Stomach (tissue), 9 donors: ENCODE results near the gene BCL2A1. TPM values are rescaled to one million over a fixed set of nuclear protein-coding genes. Genes with fewer than 3 reads are reported as not detected.

Experiments
- DNase-seq, 2 donors: peaks; one replicate each; pipeline versions ENCODE4 v3.0.0 to v3.0.0-alpha.2; 2013 to 2019
- H3K27ac ChIP-seq, 5 donors: fragments of 200-600 bp in 4 of 5; sonication (generic) in 4 of 5; one replicate each; pipeline ENCODE4 v1.5.1; 2013 to 2019; ENCODE audit warnings: mild to moderate bottlenecking in 1 of 5, moderate library complexity in 1 of 5
- H3K27me3 ChIP-seq, 3 donors: fragments of 200-600 bp; sonication (generic); one replicate each; pipeline ENCODE4 v1.5.1; 2017 to 2019; ENCODE audit warnings: mixed run types in 1 of 3
- H3K36me3 ChIP-seq, 4 donors: fragments of 200-600 bp; sonication (generic); 1 replicate in 3 of 4; 2 replicates in 1 of 4; pipeline ENCODE4 v1.5.1; 2016 to 2019
- H3K4me1 ChIP-seq, 4 donors: fragments of 200-600 bp; sonication (generic); one replicate each; pipeline ENCODE4 v1.5.1; 2016 to 2019
- H3K4me3 ChIP-seq, 4 donors: fragments of 200-600 bp; sonication (generic) in 3 of 4; one replicate each; pipeline ENCODE4 v1.5.1; 2016 to 2019; ENCODE audit warnings: mild to moderate bottlenecking in 1 of 4
- H3K9me3 ChIP-seq, 4 donors: fragments of 200-600 bp; sonication (generic); one replicate each; pipeline ENCODE4 v1.5.1; 2016 to 2019
- EP300 ChIP-seq: sonication (generic); formaldehyde crosslinking; IDR thresholded peaks from one replicate; pipeline ENCODE4 v1.6.1; 2017; ENCODE audit warnings: antibody characterized with exemption
- POLR2A ChIP-seq, 4 donors: fragments of 450-650 bp; IDR thresholded peaks; one replicate each; pipeline ENCODE4 v1.6.1; 2016; ENCODE audit warnings: antibody characterized with exemption in 4 of 4, control low read depth in 2 of 4, mild to moderate bottlenecking in 1 of 4, moderate library complexity in 1 of 4
- POLR2AphosphoS5 ChIP-seq, 3 donors: sonication (generic); formaldehyde crosslinking; IDR thresholded peaks; one replicate each; pipeline ENCODE4 v1.6.1; 2016; ENCODE audit warnings: antibody characterized with exemption in 3 of 3
- WGBS, 5 donors: extraction: QIAGEN DNeasy Blood & Tissue Kit in 3 of 5; methylation state at CpG; one replicate each; pipeline versions ENCODE4 v1.1.5 to v1.1.7; 2013 to 2018; 5-methylcytosine and 5-hydroxymethylcytosine counted together
- intact Hi-C: fragments of 100-400 bp; cut with DNase I; formaldehyde crosslinking; loops from one replicate; pipeline ENCODE4 v1.15.1; 2023; ENCODE audit warnings: low total_unique reads
- polyA plus RNA-seq, 3 donors: library from polyadenylated mRNA; stranded (reverse); fragments of 200-250 nt; gene quantifications; one replicate each; pipeline ENCODE4 v1.2.3, GENCODE V29; 2013
- total RNA-seq, 5 donors: library from RNA; depleted of rRNA; stranded (reverse); fragments of >200 nt; gene quantifications; one replicate each; pipeline versions ENCODE4 v1.1.0 to v1.2.3, GENCODE V29; 2014 to 2016
- TF ChIP-seq, protein P1 (sequence below), 7 experiments: fragments of 450-650 bp in 4 of 7; fragments of 200-600 bp in 3 of 7; sonication (generic) in 3 of 7; IDR thresholded peaks; one replicate each; pipeline ENCODE4 v1.5.1; 2016 to 2019; ENCODE audit warnings: antibody characterized with exemption in 7 of 7, control low read depth in 2 of 7, mild to moderate bottlenecking in 1 of 7
- donor health status: healthy with polysubstance abuse.
- donor health status: Bipolar disorder and iron deficiency.
- donor health status: healthy.

The BCL2A1 gene
- total and polyA plus RNA-seq, 8 donors, result 0.87 to 29.4 (median 4.1) TPM; not detected in 2

DNA sequence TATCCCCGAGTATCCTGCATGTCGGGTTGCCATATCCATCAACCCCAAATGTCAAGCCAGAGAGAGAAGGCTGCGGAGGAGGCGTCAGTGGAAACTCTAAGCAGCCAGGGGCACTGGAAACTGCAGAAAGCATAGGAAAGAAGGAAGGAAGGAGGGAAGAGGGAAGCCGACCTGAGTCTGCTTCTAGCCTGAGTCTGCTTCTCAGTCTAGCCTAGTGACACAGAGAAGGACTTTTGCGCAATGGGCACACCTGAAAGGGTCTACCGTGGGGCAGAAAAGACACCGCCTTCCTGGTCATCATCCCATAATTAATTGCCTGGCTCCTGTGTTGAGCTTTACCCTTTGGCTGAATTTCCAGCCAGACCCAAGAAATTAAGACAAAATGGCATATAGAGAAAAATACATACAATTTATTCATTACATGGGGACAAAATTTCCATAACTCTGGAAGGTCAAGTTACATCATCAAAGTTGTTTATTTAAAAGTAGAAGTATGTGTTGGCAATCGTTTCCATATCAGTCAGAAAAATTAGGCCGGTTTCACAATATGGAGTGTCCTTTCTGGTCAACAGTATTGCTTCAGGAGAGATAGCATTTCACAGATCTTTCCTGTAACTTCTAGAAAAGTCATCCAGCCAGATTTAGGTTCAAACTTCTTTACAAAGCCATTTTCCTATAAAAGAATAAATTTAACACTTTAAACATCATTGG, 10.3 kb downstream of the BCL2A1 start:
- H3K27ac ChIP-seq, result peak overlapping the region in 2 of 5 donors; percentile 8 to 27
- no peaks in the 10 kb centered on the region for H3K27me3 ChIP-seq
- no peaks in the 10 kb centered on the region for H3K36me3 ChIP-seq
- H3K4me1 ChIP-seq, result peaks cover 0 to 7% (median 0%) of the 10 kb centered on the region in 4 donors
- no peak overlapping the region for H3K4me3 ChIP-seq
- DNase-seq, result no peak
- intact Hi-C loops, result no loop called here
- TF ChIP-seq, protein P1, sequence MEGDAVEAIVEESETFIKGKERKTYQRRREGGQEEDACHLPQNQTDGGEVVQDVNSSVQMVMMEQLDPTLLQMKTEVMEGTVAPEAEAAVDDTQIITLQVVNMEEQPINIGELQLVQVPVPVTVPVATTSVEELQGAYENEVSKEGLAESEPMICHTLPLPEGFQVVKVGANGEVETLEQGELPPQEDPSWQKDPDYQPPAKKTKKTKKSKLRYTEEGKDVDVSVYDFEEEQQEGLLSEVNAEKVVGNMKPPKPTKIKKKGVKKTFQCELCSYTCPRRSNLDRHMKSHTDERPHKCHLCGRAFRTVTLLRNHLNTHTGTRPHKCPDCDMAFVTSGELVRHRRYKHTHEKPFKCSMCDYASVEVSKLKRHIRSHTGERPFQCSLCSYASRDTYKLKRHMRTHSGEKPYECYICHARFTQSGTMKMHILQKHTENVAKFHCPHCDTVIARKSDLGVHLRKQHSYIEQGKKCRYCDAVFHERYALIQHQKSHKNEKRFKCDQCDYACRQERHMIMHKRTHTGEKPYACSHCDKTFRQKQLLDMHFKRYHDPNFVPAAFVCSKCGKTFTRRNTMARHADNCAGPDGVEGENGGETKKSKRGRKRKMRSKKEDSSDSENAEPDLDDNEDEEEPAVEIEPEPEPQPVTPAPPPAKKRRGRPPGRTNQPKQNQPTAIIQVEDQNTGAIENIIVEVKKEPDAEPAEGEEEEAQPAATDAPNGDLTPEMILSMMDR (IDR thresholded peaks at IDR 0.05), result no peak
- no peak for TF ChIP-seq EP300
- TF ChIP-seq POLR2A (IDR thresholded peaks at IDR 0.05), result no peak
- no peak for TF ChIP-seq POLR2AphosphoS5 (IDR thresholded peaks at IDR 0.05)
- WGBS, 5 donors, result 73 to 80% (median 76%) methylated on average over 10 of the region's 10 CpGs
- H3K9me3 ChIP-seq, result no peaks in the 10 kb centered on the region

DNA sequence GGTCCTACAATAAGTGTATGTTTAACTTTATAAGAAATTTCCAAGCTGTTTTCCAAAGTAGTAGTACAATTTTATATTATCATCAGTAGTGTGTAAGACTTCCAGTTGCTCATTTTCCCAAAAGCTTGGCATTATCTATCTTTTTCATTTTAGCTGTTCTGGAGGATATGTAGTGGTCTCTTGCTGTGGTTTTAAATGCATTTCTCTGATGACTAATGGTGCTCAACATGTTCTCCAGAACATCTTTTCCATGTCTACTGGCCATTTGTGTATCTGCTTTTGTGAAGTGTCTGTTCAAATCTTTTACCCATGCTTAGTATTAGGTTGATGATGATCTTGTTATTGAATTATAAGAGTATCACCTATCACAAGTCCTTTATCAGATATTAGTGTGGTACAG, 13.3 kb downstream of the BCL2A1 start:
- no peak for DNase-seq
- no peak overlapping the region for H3K27ac ChIP-seq
- intact Hi-C loops, result no loop called here
- H3K36me3 ChIP-seq, result no peaks in the 10 kb centered on the region
- peaks cover 0 to 7% (median 0%) of the 10 kb centered on the region in 4 donors for H3K4me1 ChIP-seq
- H3K27me3 ChIP-seq, result no peaks in the 10 kb centered on the region
- H3K4me3 ChIP-seq, result no peak overlapping the region
- TF ChIP-seq EP300 (no peak), POLR2A (IDR thresholded peaks at IDR 0.05) (no peak), POLR2AphosphoS5 (IDR thresholded peaks at IDR 0.05) (no peak)
- TF ChIP-seq, protein P1 (IDR thresholded peaks at IDR 0.05), result no peak
- no peaks in the 10 kb centered on the region for H3K9me3 ChIP-seq

DNA sequence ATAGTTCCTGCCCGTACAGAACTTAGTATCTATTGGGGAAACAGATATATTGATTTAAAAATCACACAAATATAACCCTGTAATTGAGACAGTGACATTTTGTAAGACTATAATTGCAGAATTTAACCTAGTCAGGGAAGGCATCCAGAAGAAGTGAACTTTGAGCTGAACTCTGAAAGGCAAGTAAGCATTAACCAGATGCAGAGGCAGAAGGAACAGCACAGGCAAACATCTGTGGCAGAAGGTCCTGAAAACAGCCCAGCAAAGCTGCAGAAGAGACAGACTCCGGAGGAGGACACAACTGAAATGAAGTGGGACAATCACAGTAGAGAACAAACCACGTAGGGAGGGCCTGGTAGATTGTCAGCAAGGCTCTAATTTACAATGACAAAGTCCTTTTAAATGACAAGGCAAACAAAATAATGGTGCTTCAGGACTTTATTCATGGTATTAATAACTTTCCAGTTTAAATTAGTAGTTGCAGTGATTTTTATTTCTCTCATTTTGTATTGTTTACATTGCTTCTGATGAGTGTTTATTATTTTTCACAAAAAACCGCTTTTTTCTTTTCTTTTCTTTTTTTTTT, 14.5 kb downstream of the BCL2A1 start:
- TF ChIP-seq EP300 (no peak), POLR2AphosphoS5 (IDR thresholded peaks at IDR 0.05) (no peak), POLR2A (IDR thresholded peaks at IDR 0.05) (no peak)
- TF ChIP-seq, protein P1 (IDR thresholded peaks at IDR 0.05), result no peak
- H3K4me1 ChIP-seq, result peaks cover 0 to 7% (median 0%) of the 10 kb centered on the region in 4 donors
- DNase-seq, result peak in 1 of 2 donors; percentile 12
- no peaks in the 10 kb centered on the region for H3K9me3 ChIP-seq
- no peak overlapping the region for H3K4me3 ChIP-seq
- intact Hi-C loops, result no loop called here
- H3K27ac ChIP-seq, result no peak overlapping the region
- H3K27me3 ChIP-seq, result no peaks in the 10 kb centered on the region
- 38 to 59% (median 47%) methylated on average over 4 of the region's 4 CpGs for WGBS, 5 donors
- H3K36me3 ChIP-seq, result no peaks in the 10 kb centered on the region

DNA sequence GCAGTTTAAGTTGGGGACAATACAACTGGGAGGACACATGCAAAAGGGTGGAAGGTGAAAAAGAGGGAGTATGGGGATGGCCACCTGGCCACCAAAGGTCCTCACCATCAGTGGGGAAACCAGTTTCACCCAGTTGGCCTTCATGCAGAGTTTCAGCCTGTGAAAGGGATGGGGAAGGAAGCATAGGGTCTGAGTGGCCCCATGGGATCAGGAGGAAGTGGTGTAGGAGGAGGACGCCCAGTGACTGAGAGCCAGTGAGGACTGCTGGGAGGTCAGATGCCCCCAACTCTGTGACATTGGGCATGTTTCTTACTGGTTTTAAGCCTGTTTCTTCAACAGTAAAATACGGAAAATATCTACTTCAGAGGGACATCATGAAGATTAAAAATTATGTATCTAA, 16.3 kb downstream of the BCL2A1 start:
- 81 to 94% (median 89%) methylated on average over 2 of the region's 2 CpGs for WGBS, 5 donors
- DNase-seq, result no peak
- TF ChIP-seq POLR2AphosphoS5 (IDR thresholded peaks at IDR 0.05) (no peak), POLR2A (IDR thresholded peaks at IDR 0.05) (no peak), EP300 (no peak)
- TF ChIP-seq, protein P1 (IDR thresholded peaks at IDR 0.05), result no peak
- intact Hi-C loops, result no loop called here
- no peaks in the 10 kb centered on the region for H3K27me3 ChIP-seq
- peak overlapping the region in 2 of 5 donors; percentile 12 to 21 for H3K27ac ChIP-seq
- no peak overlapping the region for H3K4me3 ChIP-seq
- no peaks in the 10 kb centered on the region for H3K36me3 ChIP-seq
- no peaks in the 10 kb centered on the region for H3K9me3 ChIP-seq
- H3K4me1 ChIP-seq, result peaks cover 0 to 7% (median 0%) of the 10 kb centered on the region in 4 donors
